ENCODE measurements around the gene CHCHD3. TPM values are rescaled to one million over a fixed set of nuclear protein-coding genes. Genes with fewer than 3 reads are reported as not detected.

CHCHD3 gene
- total RNA-seq, result 62.1 and 99.5 TPM in 2 replicates

- DNase-seq (ENCODE audit: low read depth), result peak; percentile 94
- FAIRE-seq, result no peak
- Histone ChIP-seq H3K4me3 (ENCODE audit: low read depth, low read length) (peak within 1 kb of the TSS; percentile 86), H3K27me3 (ENCODE audit: control insufficient read depth, insufficient read depth, low read length) (no peaks in the 10 kb centered on the region), H3K36me3 (ENCODE audit: control insufficient read depth, insufficient read depth, low read length) (no peaks in the 10 kb centered on the region)
- TF ChIP-seq, protein P1, sequence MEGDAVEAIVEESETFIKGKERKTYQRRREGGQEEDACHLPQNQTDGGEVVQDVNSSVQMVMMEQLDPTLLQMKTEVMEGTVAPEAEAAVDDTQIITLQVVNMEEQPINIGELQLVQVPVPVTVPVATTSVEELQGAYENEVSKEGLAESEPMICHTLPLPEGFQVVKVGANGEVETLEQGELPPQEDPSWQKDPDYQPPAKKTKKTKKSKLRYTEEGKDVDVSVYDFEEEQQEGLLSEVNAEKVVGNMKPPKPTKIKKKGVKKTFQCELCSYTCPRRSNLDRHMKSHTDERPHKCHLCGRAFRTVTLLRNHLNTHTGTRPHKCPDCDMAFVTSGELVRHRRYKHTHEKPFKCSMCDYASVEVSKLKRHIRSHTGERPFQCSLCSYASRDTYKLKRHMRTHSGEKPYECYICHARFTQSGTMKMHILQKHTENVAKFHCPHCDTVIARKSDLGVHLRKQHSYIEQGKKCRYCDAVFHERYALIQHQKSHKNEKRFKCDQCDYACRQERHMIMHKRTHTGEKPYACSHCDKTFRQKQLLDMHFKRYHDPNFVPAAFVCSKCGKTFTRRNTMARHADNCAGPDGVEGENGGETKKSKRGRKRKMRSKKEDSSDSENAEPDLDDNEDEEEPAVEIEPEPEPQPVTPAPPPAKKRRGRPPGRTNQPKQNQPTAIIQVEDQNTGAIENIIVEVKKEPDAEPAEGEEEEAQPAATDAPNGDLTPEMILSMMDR (IDR thresholded peaks at IDR 0.05; ENCODE audit: insufficient read depth, low read length, severe bottlenecking), result no peak
Measured at GRCh38 chr7:133081599-133082389, at the start of gene CHCHD3. TSS of gene CHCHD3 (minus strand) at chr7:133082090. CDS start at chr7:133081937, 153 bp downstream.

GRCh38 chr7:133130166-133130565 is 48.3 kb upstream of the CHCHD3 start:
- Histone ChIP-seq H3K36me3 (ENCODE audit: control insufficient read depth, insufficient read depth, low read length) (no peaks in the 10 kb centered on the region), H3K27me3 (ENCODE audit: control insufficient read depth, insufficient read depth, low read length) (no peaks in the 10 kb centered on the region), H3K4me3 (ENCODE audit: low read depth, low read length) (no peak overlapping the region)
- no peak for FAIRE-seq
- DNase-seq (ENCODE audit: low read depth), result no peak
- TF ChIP-seq, protein P1 (IDR thresholded peaks at IDR 0.05; ENCODE audit: insufficient read depth, low read length, severe bottlenecking), result no peak

DNA sequence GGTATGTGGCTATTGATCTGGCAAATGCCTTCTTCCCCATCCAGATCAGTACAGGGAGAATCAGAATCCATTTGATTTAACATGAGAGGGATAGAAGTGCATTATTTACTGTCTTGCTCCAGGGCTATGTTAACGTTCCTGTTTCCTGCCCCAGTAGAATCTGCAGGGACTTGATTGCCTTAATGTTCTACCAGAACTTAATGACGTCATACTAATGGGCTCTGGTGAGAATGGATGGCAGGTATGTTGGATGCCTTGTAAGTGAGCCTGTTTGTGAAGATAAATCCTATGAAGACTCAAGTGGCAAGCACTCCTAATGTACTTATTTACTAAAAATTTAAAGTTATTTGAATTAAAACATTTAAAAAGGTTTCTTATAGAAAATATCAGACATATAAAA is 44.5 kb upstream of the CHCHD3 start:
- H3K36me3 ChIP-seq (ENCODE audit: control insufficient read depth, insufficient read depth, low read length), result no peaks in the 10 kb centered on the region
- TF ChIP-seq, protein P1 (IDR thresholded peaks at IDR 0.05; ENCODE audit: insufficient read depth, low read length, severe bottlenecking), result no peak
- no peak overlapping the region for H3K4me3 ChIP-seq (ENCODE audit: low read depth, low read length)
- DNase-seq (ENCODE audit: low read depth), result no peak
- FAIRE-seq, result no peak
- H3K27me3 ChIP-seq (ENCODE audit: control insufficient read depth, insufficient read depth, low read length), result no peaks in the 10 kb centered on the region

- FAIRE-seq (no peak), DNase-seq (ENCODE audit: low read depth) (no peak)
- Histone ChIP-seq H3K36me3 (ENCODE audit: control insufficient read depth, insufficient read depth, low read length) (no peaks in the 10 kb centered on the region), H3K4me3 (ENCODE audit: low read depth, low read length) (no peak overlapping the region), H3K27me3 (ENCODE audit: control insufficient read depth, insufficient read depth, low read length) (no peaks in the 10 kb centered on the region)
- TF ChIP-seq, protein P1 (IDR thresholded peaks at IDR 0.05; ENCODE audit: insufficient read depth, low read length, severe bottlenecking), result no peak
Measured at GRCh38 chr7:133124974-133125373, 43.1 kb upstream of the CHCHD3 start.

- DNase-seq (ENCODE audit: low read depth), result no peak
- FAIRE-seq, result no peak
- TF ChIP-seq, protein P1 (IDR thresholded peaks at IDR 0.05; ENCODE audit: insufficient read depth, low read length, severe bottlenecking), result no peak
- H3K27me3 ChIP-seq (ENCODE audit: control insufficient read depth, insufficient read depth, low read length), result no peaks in the 10 kb centered on the region
- no peak overlapping the region for H3K4me3 ChIP-seq (ENCODE audit: low read depth, low read length)
- H3K36me3 ChIP-seq (ENCODE audit: control insufficient read depth, insufficient read depth, low read length), result no peaks in the 10 kb centered on the region
Measured at GRCh38 chr7:133121175-133121844, 39.4 kb upstream of the CHCHD3 start.

All from bronchial epithelial cell (primary cell).